Tibial artery (tissue), 4 donors: ENCODE measurements around the gene C14orf119.

ENCODE experiments used
- DNase-seq, 2 donors: peaks; one replicate each; pipeline ENCODE4 v3.0.0-alpha.2; 2019
- H3K27ac ChIP-seq, 2 donors: fragments of 200-600 bp; sonication (generic) in 1 of 2; 1 replicate in 1 of 2; 2 replicates in 1 of 2; pipeline ENCODE4 v1.5.1; 2018 to 2019; ENCODE audit warnings: mild to moderate bottlenecking in 1 of 2
- H3K27me3 ChIP-seq, 2 donors: fragments of 200-600 bp; sonication (generic) in 1 of 2; one replicate each; pipeline versions ENCODE4 v1.5.1 to v1.6.0; 2016 to 2019
- H3K36me3 ChIP-seq, 3 donors: fragments of 200-600 bp; sonication (generic) in 2 of 3; one replicate each; pipeline ENCODE4 v1.5.1; 2016 to 2019; ENCODE audit warnings: mild to moderate bottlenecking in 2 of 3
- H3K4me1 ChIP-seq, 4 donors: fragments of 200-600 bp; sonication (generic) in 2 of 4; 1 replicate in 3 of 4; 2 replicates in 1 of 4; pipeline ENCODE4 v1.5.1; 2016 to 2019
- H3K4me3 ChIP-seq, 2 donors: fragments of 200-600 bp; sonication (generic) in 1 of 2; 1 replicate in 1 of 2; 2 replicates in 1 of 2; pipeline ENCODE4 v1.5.1; 2018 to 2019; ENCODE audit warnings: mild to moderate bottlenecking in 2 of 2
- H3K9me3 ChIP-seq, 3 donors: fragments of 200-600 bp; sonication (generic) in 1 of 3; one replicate each; pipeline ENCODE4 v1.5.1; 2016 to 2019
- CTCF ChIP-seq, 2 experiments: fragments of 200-600 bp in 1 of 2; fragments of 450-650 bp in 1 of 2; IDR thresholded peaks; one replicate each; pipeline ENCODE4 v1.5.1; 2017 to 2019; ENCODE audit warnings: antibody characterized with exemption in 2 of 2, mild to moderate bottlenecking in 1 of 2, moderate library complexity in 1 of 2
- intact Hi-C: fragments of 100-400 bp; cut with DNase I; formaldehyde crosslinking; loops from one replicate; pipeline ENCODE4 v1.15.0; 2023; ENCODE audit warnings: low total_unique reads

The C14orf119 gene

DNA sequence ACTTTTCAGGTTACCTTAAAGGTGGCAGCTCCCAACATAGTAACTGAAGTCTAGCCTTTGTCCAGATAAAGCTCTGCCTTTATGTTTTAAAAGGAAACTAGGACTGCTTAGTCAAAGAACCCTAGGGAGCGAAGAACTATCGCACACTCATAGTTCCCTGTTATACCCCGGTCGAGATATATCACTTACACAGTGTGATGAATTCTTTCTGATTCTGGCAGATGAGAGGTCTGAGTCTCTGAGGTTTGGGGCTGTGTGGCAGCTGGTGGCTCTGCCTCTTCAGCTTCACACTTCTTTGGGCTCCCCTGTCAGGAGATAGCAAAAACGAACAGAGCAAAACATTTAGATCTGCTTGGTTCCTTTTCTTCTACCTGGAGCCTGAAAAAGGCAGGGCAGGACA, 17.3 kb upstream of the C14orf119 start:
- Histone ChIP-seq H3K27me3 (no peaks in the 10 kb centered on the region), H3K36me3 (peaks cover 88 to 96% (median 89%) of the 10 kb centered on the region in 3 donors), H3K4me3 (no peak overlapping the region), H3K9me3 (no peaks in the 10 kb centered on the region), H3K27ac (peak overlapping the region; percentile 65 to 69), H3K4me1 (peaks cover 0 to 31% (median 12%) of the 10 kb centered on the region in 4 donors)
- no peak for TF ChIP-seq CTCF (IDR thresholded peaks at IDR 0.05)
- DNase-seq, result no peak
- intact Hi-C loops, result no loop called here

DNA sequence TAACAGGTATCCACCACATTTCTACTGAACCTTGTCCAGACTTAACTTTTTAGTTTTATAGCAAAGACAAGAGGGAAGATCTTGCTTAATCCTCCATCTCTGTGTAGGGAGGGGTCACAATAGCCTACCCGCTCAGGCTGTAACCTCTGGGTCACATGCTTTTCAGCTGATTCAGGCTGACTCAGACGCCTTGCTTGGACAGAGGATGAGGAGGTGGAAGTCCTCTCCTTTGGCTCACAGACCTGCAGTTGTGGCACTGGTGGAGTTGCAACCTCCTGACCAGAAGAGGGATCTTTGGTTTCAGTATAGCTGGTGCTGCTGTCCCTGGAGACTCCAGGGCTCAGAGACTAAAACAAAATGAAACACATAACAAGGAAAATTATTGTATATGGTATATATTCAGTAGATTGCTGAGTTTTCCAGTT, 16.6 kb upstream of the C14orf119 start:
- peak; percentile 90 to 94 for DNase-seq
- H3K9me3 ChIP-seq, result no peaks in the 10 kb centered on the region
- H3K36me3 ChIP-seq, result peaks cover 89 to 96% (median 90%) of the 10 kb centered on the region in 3 donors
- intact Hi-C loops, result no loop called here
- H3K27ac ChIP-seq, result peak overlapping the region; percentile 65 to 69
- H3K4me3 ChIP-seq, result no peak overlapping the region
- H3K27me3 ChIP-seq, result no peaks in the 10 kb centered on the region
- no peak for TF ChIP-seq CTCF (IDR thresholded peaks at IDR 0.05)
- H3K4me1 ChIP-seq, result peaks cover 0 to 31% (median 12%) of the 10 kb centered on the region in 4 donors

DNA sequence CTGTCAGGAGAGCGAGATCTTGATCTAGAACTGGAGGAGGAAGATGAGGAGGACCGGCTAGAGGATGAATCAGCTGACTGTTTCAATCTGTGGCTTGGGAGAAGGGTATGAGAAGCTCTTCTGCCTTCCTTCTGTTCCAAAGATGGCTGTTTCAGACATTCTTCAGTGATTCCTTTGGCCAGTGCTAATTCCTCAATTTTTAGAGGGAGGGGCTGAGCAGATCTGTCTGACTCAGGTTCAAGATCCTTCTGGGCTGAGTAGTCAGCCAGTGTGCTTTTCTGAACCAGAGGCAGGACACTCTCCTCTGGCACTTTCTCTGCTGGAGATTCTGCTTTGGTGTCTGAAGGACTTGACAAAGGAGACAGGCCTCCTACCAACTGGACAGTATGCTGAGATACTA, 15.6 kb upstream of the C14orf119 start:
- Histone ChIP-seq H3K27me3 (no peaks in the 10 kb centered on the region), H3K36me3 (peaks cover 91 to 96% (median 92%) of the 10 kb centered on the region in 3 donors), H3K9me3 (no peaks in the 10 kb centered on the region), H3K4me1 (peaks cover 0 to 31% (median 12%) of the 10 kb centered on the region in 4 donors), H3K4me3 (no peak overlapping the region), H3K27ac (peak overlapping the region; percentile 65 to 69)
- DNase-seq, result no peak
- intact Hi-C loops, result no loop called here
- TF ChIP-seq CTCF (IDR thresholded peaks at IDR 0.05), result no peak

GRCh38 chr14:23080474-23080873, 14.8 kb upstream of the C14orf119 start:
- intact Hi-C loops, result no loop called here
- no peak overlapping the region for H3K4me3 ChIP-seq
- H3K4me1 ChIP-seq, result peaks cover 0 to 31% (median 12%) of the 10 kb centered on the region in 4 donors
- no peak for DNase-seq
- no peak for TF ChIP-seq CTCF (IDR thresholded peaks at IDR 0.05)
- no peaks in the 10 kb centered on the region for H3K27me3 ChIP-seq
- no peaks in the 10 kb centered on the region for H3K9me3 ChIP-seq
- H3K27ac ChIP-seq, result no peak overlapping the region
- peaks cover 95 to 98% (median 95%) of the 10 kb centered on the region in 3 donors for H3K36me3 ChIP-seq

- H3K36me3 ChIP-seq, result peaks cover 85 to 99% (median 93%) of the 10 kb centered on the region in 3 donors
- H3K9me3 ChIP-seq, result no peaks in the 10 kb centered on the region
- H3K27me3 ChIP-seq, result no peaks in the 10 kb centered on the region
- no peak for DNase-seq
- H3K27ac ChIP-seq, result no peak overlapping the region
- intact Hi-C loops, result no loop called here
- TF ChIP-seq CTCF (IDR thresholded peaks at IDR 0.05), result no peak
- no peaks in the 10 kb centered on the region for H3K4me1 ChIP-seq
- no peak overlapping the region for H3K4me3 ChIP-seq
These were observed 9.8 kb upstream of the C14orf119 start for GRCh38 chr14:23085458-23085857.

DNA sequence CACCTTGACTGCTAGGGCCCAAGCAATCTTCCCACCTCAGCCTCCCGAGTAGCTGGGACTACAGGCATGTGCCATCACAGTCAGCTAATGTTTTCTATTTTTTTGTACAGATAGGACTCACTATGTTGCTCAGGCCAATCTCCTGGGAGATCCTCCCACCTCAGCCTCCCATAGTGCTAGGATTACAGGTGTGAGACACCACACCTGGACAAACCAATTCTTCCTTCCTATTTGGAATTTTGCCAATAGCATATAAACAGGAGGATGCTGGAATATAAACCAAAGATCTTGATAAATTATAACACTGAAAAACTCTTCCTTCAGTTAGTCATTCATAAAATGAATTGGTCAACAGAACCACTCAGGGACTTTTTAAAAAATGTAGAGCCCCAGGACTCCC, 8.7 kb upstream of the C14orf119 start:
- TF ChIP-seq CTCF (IDR thresholded peaks at IDR 0.05), result no peak
- no peak overlapping the region for H3K4me3 ChIP-seq
- H3K36me3 ChIP-seq, result peaks cover 83 to 98% (median 92%) of the 10 kb centered on the region in 3 donors
- intact Hi-C loops, result no loop called here
- H3K4me1 ChIP-seq, result no peaks in the 10 kb centered on the region
- no peak overlapping the region for H3K27ac ChIP-seq
- no peak for DNase-seq
- no peaks in the 10 kb centered on the region for H3K27me3 ChIP-seq
- H3K9me3 ChIP-seq, result no peaks in the 10 kb centered on the region
